A549 (cell line): Measurements from ENCODE around the gene CFAP99.

Source experiments
- CTCF ChIP-seq: fragments of >200 bp; sonication (Bioruptor Twin); formaldehyde crosslinking; IDR thresholded peaks from 3 replicates; pipeline ENCODE4 v1.5.1; 2016
- EP300 ChIP-seq, 2 experiments: fragments of >200 bp; sonication (Bioruptor Twin); formaldehyde crosslinking; IDR thresholded peaks; 2 replicates in 1 of 2; 3 replicates in 1 of 2; pipeline ENCODE4 v1.6.1; 2016 to 2017
- PBX3 ChIP-seq: IDR thresholded peaks from 2 replicates; pipeline ENCODE4 v1.6.1; 2012
- POLR2A ChIP-seq: IDR thresholded peaks from 2 replicates; pipeline ENCODE4 v1.6.1; 2012; ENCODE audit warnings: mild to moderate bottlenecking, low read length
- RAD21 ChIP-seq, 2 experiments: fragments of >200 bp in 1 of 2; sonication (Bioruptor Twin) in 1 of 2; formaldehyde crosslinking in 1 of 2; IDR thresholded peaks in 1 of 2; conservative IDR thresholded peaks in 1 of 2; 2 replicates in 1 of 2; 3 replicates in 1 of 2; pipeline ENCODE4 v1.6.1; 2012 to 2018; ENCODE audit warnings: inconsistent platforms in 1 of 2
- RCOR1 ChIP-seq: fragments of 150-350 bp; IDR thresholded peaks from 2 replicates; pipeline ENCODE4 v1.6.1; 2014; ENCODE audit warnings: antibody characterized with exemption, low read length, low read depth
- SMC3 ChIP-seq: fragments of >200 bp; sonication (Bioruptor Twin); formaldehyde crosslinking; IDR thresholded peaks from 3 replicates; pipeline ENCODE4 v1.6.1; 2018; ENCODE audit warnings: inconsistent platforms
- USF2 ChIP-seq: fragments of 450-650 bp; IDR thresholded peaks from 2 replicates; pipeline ENCODE4 v1.6.1; 2014; ENCODE audit warnings: antibody characterized with exemption

GRCh38 chr4:2387218-2387617 is 31.5 kb upstream of the CFAP99 start:
- TF ChIP-seq POLR2A = no peak
- no peak for TF ChIP-seq CTCF
- TF ChIP-seq USF2 = no peak
- TF ChIP-seq EP300 (IDR thresholded peaks at IDR 0.05) = no peak
- TF ChIP-seq RCOR1 = no peak
- TF ChIP-seq SMC3 = no peak
- TF ChIP-seq PBX3 = no peak
- TF ChIP-seq RAD21 (conservative IDR thresholded peaks at IDR 0.05 in 1 of 2, IDR thresholded peaks at IDR 0.05 in 1 of 2) = no peak
